Measurements from ENCODE around the gene P3H3. TPM values are rescaled to one million over a fixed set of nuclear protein-coding genes. Genes with fewer than 3 reads are reported as not detected.
A peak's percentile ranks its signal among the peaks of the same experiment; 100 is the strongest.

P3H3 gene
- total RNA-seq, 6 donors from 2014 or later: 2.7 to 15.7 (median 7.0) TPM

DNA sequence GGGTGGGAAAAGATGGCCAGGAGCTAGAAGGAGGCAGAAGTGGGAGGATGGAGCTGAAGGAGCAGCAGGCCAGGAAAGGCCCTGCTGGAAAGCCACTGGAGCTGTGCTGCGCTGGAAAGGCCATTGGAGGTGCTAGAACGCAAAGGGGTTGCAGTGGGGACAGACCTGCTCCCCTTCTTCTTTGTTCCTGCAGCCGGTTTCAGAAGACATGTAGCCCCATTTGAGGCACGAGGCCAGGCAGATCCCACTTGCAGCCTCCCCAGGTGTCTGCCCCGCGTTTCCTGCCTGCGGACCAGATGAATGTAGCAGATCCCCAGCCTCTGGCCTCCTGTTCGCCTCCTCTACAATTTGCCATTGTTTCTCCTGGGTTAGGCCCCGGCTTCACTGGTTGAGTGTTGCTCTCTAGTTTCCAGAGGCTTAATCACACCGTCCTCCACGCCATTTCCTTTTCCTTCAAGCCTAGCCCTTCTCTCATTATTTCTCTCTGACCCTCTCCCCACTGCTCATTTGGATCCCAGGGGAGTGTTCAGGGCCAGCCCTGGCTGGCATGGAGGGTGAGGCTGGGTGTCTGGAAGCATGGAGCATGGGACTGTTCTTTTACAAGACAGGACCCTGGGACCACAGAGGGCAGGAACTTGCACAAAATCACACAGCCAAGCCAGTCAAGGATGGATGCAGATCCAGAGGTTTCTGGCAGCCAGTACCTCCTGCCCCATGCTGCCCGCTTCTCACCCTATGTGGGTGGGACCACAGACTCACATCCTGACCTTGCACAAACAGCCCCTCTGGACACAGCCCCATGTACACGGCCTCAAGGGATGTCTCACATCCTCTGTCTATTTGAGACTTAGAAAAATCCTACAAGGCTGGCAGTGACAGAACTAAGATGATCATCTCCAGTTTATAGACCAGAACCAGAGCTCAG is 8.8 kb upstream of the P3H3 start:
- no peak for ATAC-seq (ENCODE audit: low FRiP score in 2 of 2)
- 83 to 89% methylated on average over 13 of the region's 13 CpGs for WGBS, 2 donors
- H3K4me1 ChIP-seq: peaks cover 12 to 18% (median 15%) of the 10 kb centered on the region in 4 donors

GRCh38 chr12:6820166-6820565 is 8.0 kb upstream of the P3H3 start:
- no peaks in the 10 kb centered on the region for H3K9me3 ChIP-seq
- WGBS, 2 donors: 76 to 100% methylated on average over 3 to 5 of the region's 5 CpGs
- H3K4me3 ChIP-seq: no peak overlapping the region
- ATAC-seq (ENCODE audit: low FRiP score in 2 of 2): no peak
- peaks cover 0 to 10% (median 2%) of the 10 kb centered on the region in 4 donors for H3K36me3 ChIP-seq
- TF ChIP-seq CTCF (IDR thresholded peaks at IDR 0.05) (no peak), POLR2A (IDR thresholded peaks at IDR 0.05) (no peak), EP300 (IDR thresholded peaks at IDR 0.05) (no peak), POLR2AphosphoS5 (IDR thresholded peaks at IDR 0.05) (no peak)
- H3K27ac ChIP-seq: peak overlapping the region in 1 of 4 donors; percentile 76
- peaks cover 12 to 18% (median 16%) of the 10 kb centered on the region in 4 donors for H3K4me1 ChIP-seq
- DNase-seq: no peak
- peaks cover 0 to 7% (median 0%) of the 10 kb centered on the region in 4 donors for H3K27me3 ChIP-seq

More for the DNA sequence above, 8.8 kb upstream of the P3H3 start:
- TF ChIP-seq CTCF (IDR thresholded peaks at IDR 0.05) (no peak), EP300 (IDR thresholded peaks at IDR 0.05) (no peak), POLR2AphosphoS5 (IDR thresholded peaks at IDR 0.05) (no peak), POLR2A (IDR thresholded peaks at IDR 0.05) (no peak)
- DNase-seq: no peak
- no peak overlapping the region for H3K27ac ChIP-seq
- H3K4me3 ChIP-seq: no peak overlapping the region
- H3K27me3 ChIP-seq: peaks cover 0 to 2% (median 0%) of the 10 kb centered on the region in 4 donors
- H3K36me3 ChIP-seq: peaks cover 0 to 10% (median 2%) of the 10 kb centered on the region in 4 donors
- no peaks in the 10 kb centered on the region for H3K9me3 ChIP-seq

- 2 to 7% methylated on average over 5 to 22 of the region's 28 CpGs for whole genome bisulfite sequencing, 2 donors
- H3K4me1 ChIP-seq: peaks cover 12 to 25% (median 19%) of the 10 kb centered on the region in 4 donors
- H3K27me3 ChIP-seq: peaks cover 0 to 11% (median 2%) of the 10 kb centered on the region in 4 donors
- no peaks in the 10 kb centered on the region for H3K9me3 ChIP-seq
- peak within 1 kb of the TSS in 3 of 4 donors; percentile 39 to 54 (median 43) for H3K4me3 ChIP-seq
- peaks cover 0 to 10% (median 2%) of the 10 kb centered on the region in 4 donors for H3K36me3 ChIP-seq
- ATAC-seq (ENCODE audit: low FRiP score in 2 of 2) (peak; percentile 20 to 79), DNase-seq (peak in 1 of 2 donors; percentile 87)
- peak within 1 kb of the TSS; percentile 3 to 82 (median 56) for H3K27ac ChIP-seq
- TF ChIP-seq POLR2AphosphoS5 (IDR thresholded peaks at IDR 0.05): no peak
- no peak for TF ChIP-seq POLR2A (IDR thresholded peaks at IDR 0.05)
- no peak for TF ChIP-seq EP300 (IDR thresholded peaks at IDR 0.05)
- TF ChIP-seq CTCF (IDR thresholded peaks at IDR 0.05): no peak
Observed at GRCh38 chr12:6821591-6822425, 6.4 kb upstream of the P3H3 start, which contains the start of gene GPR162. TSS of gene GPR162 (plus strand) at chr12:6821821. CDS start at chr12:6823899, 2,078 bp downstream.

DNA sequence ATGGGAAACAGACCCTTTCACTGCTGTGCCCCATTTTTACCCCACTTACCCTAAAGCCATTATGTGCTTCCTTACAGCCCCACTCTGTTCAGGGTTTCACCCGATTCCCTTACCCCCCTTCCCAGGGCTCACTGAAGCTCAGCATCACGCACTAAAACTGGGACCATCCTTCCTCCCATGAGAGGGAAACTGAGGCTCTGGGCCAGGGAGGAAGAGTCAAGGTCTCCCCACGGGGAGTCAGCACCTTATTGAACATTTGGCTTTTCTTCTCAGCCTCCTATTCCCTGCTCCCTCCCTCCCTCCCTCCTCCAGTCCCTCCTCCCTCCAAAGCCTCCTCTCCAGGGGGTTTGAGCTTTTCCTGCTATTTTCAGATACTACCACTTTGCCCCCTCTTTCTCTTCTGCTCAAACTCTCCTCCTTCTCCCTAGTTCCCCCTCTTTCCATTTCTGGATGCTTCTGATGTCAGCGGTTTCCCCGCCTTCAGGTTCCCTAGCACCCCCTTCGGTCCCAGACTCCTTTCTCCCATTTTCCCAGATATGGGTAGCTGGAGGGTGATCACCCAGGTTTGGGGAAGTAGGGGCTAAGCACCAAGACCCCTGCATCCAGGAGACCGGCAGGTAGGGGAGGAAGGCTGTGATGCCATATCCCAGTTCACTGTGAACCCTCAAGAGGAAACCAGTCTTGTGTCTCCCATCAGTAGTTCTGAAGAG is 5.6 kb upstream of the P3H3 start:
- Histone ChIP-seq H3K4me3 (peak overlapping the region in 3 of 4 donors; percentile 39 to 54 (median 43)), H3K27ac (peak overlapping the region in 1 of 4 donors; percentile 82), H3K36me3 (peaks cover 0 to 6% (median 2%) of the 10 kb centered on the region in 4 donors), H3K9me3 (no peaks in the 10 kb centered on the region), H3K27me3 (peaks cover 0 to 11% (median 2%) of the 10 kb centered on the region in 4 donors), H3K4me1 (peaks cover 17 to 32% (median 26%) of the 10 kb centered on the region in 4 donors)
- 67 to 71% methylated on average over 7 of the region's 7 CpGs for WGBS, 2 donors
- TF ChIP-seq EP300 (IDR thresholded peaks at IDR 0.05) (no peak), POLR2A (IDR thresholded peaks at IDR 0.05) (no peak)
- DNase-seq: no peak
- no peak for ATAC-seq (ENCODE audit: low FRiP score in 2 of 2)
